Panc1 (cell line): Measurements from ENCODE around the gene RALGPS1. TPM values are rescaled to one million over a fixed set of nuclear protein-coding genes. Genes with fewer than 3 reads are reported as not detected.

Experiments used
- ATAC-seq: fragments of 200-7000 bp; cut with Tn5 transposase; 2 replicates; pipeline ENCODE4 v1.9.1; 2020; ENCODE audit warnings: mild to moderate bottlenecking, moderate library complexity
- BruUV-seq: library from RNA; stranded (reverse); fragments of 400-500 nt; replicated peaks from 2 replicates; lab custom pipeline; 2021; lab: Mats Ljungman, UMichigan
- CTCF ChIA-PET: fragments of 300-600 bp; sonication (Branson Sonifier 250); formaldehyde crosslinking; loops from one replicate; lab custom pipeline; 2022; ENCODE audit warnings: antibody characterized with exemption; lab: Charles Lee
- POLR2A ChIA-PET: fragments of 300-600 bp; sonication (Branson Sonifier 250); formaldehyde crosslinking; loops from one replicate; lab custom pipeline; 2022; ENCODE audit warnings: antibody characterized with exemption; lab: Charles Lee
- DNase-seq: peaks from one replicate; pipeline ENCODE4 v3.0.0-alpha.2; 2010; ENCODE audit warnings: low read depth, low spot score
- H3K27ac ChIP-seq: 2 replicates; pipeline ENCODE4 v1.5.1; 2011; ENCODE audit warnings: mild to moderate bottlenecking, low read length, inconsistent platforms
- H3K27me3 ChIP-seq: fragments of 200-500 bp; sonication (Bioruptor generic); 2 replicates; pipeline ENCODE4 v1.6.0; 2014; ENCODE audit warnings: low read length, inconsistent platforms; ENCODE audit not compliant: control insufficient read depth, insufficient read depth
- H3K36me3 ChIP-seq: fragments of 200-500 bp; sonication (Bioruptor generic); 2 replicates; pipeline ENCODE4 v1.5.1; 2014; ENCODE audit warnings: inconsistent platforms, mild to moderate bottlenecking, low read length, moderate library complexity; ENCODE audit not compliant: control insufficient read depth, insufficient read depth
- H3K4me1 ChIP-seq: 2 replicates; pipeline ENCODE4 v1.5.1; 2011; ENCODE audit warnings: inconsistent platforms, mild to moderate bottlenecking, low read length, moderate library complexity; ENCODE audit not compliant: control insufficient read depth, insufficient read depth
- H3K4me3 ChIP-seq, 2 experiments: 2 replicates each; pipeline ENCODE4 v1.5.1; 2011 to 2012; ENCODE audit warnings: low read depth in 2 of 2, low read length in 2 of 2, mild to moderate bottlenecking in 2 of 2, inconsistent platforms in 1 of 2, moderate library complexity in 1 of 2
- H3K9me3 ChIP-seq: fragments of 200-500 bp; sonication (Bioruptor generic); 2 replicates; pipeline ENCODE4 v1.5.1; 2014; ENCODE audit warnings: low read depth, mild to moderate bottlenecking, inconsistent platforms, low read length, moderate library complexity; ENCODE audit not compliant: control insufficient read depth, insufficient read depth
- POLR2AphosphoS5 ChIP-seq: IDR thresholded peaks from 2 replicates; pipeline ENCODE4 v1.6.1; 2012; ENCODE audit warnings: mild to moderate bottlenecking, low read depth, low read length, moderate library complexity
- REST ChIP-seq, 2 experiments: IDR thresholded peaks; 2 replicates each; pipeline ENCODE4 v1.6.1; 2011 to 2012; ENCODE audit warnings: low read depth in 2 of 2, control low read depth in 1 of 2, low read length in 1 of 2, mild to moderate bottlenecking in 1 of 2, moderate library complexity in 1 of 2; ENCODE audit not compliant: insufficient read depth in 1 of 2
- SIN3A ChIP-seq: IDR thresholded peaks from 2 replicates; pipeline ENCODE4 v1.6.1; 2012; ENCODE audit warnings: low read depth, mild to moderate bottlenecking, low read length, moderate library complexity, borderline replicate concordance; ENCODE audit not compliant: insufficient read depth
- TCF7L2 ChIP-seq: IDR thresholded peaks from 2 replicates; pipeline ENCODE4 v1.6.1; 2011; ENCODE audit warnings: mild to moderate bottlenecking, low read depth, low read length, inconsistent platforms
- in situ Hi-C: cut with HindIII; loops from 2 replicates; pipeline ENCODE4 v1.10.0; 2016; ENCODE audit warnings: low sequenced_read_pairs, low pct_unique_long_range_greater_than_20kb
- intact Hi-C: fragments of 100-400 bp; cut with micrococcal nuclease; formaldehyde crosslinking; loops from one replicate; pipeline ENCODE4 v1.10.0; 2022; ENCODE audit not compliant: unreplicated experiment
- total RNA-seq: library from RNA; stranded (reverse); gene quantifications from one replicate; pipeline ENCODE4 v1.2.1, GENCODE V29; 2021; ENCODE audit not compliant: unreplicated experiment
- TF ChIP-seq, protein P1 (sequence below): fragments of 450-650 bp; IDR thresholded peaks from 2 replicates; pipeline ENCODE4 v1.5.1; 2017; ENCODE audit warnings: mild to moderate bottlenecking

RALGPS1 gene
- total RNA-seq, 1 experiment from 2014 or later, result 7.2 TPM

- TF ChIP-seq SIN3A (no peak), POLR2AphosphoS5 (no peak), TCF7L2 (no peak), REST (IDR thresholded peaks at IDR 0.05; ENCODE audit: insufficient read depth in 1 of 2, low read depth in 2 of 2, low read length in 1 of 2) (no peak)
- TF ChIP-seq, protein P1, sequence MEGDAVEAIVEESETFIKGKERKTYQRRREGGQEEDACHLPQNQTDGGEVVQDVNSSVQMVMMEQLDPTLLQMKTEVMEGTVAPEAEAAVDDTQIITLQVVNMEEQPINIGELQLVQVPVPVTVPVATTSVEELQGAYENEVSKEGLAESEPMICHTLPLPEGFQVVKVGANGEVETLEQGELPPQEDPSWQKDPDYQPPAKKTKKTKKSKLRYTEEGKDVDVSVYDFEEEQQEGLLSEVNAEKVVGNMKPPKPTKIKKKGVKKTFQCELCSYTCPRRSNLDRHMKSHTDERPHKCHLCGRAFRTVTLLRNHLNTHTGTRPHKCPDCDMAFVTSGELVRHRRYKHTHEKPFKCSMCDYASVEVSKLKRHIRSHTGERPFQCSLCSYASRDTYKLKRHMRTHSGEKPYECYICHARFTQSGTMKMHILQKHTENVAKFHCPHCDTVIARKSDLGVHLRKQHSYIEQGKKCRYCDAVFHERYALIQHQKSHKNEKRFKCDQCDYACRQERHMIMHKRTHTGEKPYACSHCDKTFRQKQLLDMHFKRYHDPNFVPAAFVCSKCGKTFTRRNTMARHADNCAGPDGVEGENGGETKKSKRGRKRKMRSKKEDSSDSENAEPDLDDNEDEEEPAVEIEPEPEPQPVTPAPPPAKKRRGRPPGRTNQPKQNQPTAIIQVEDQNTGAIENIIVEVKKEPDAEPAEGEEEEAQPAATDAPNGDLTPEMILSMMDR, result no peak
- intact Hi-C loops, result no loop called here
- H3K27me3 ChIP-seq, result no peaks in the 10 kb centered on the region
- H3K9me3 ChIP-seq, result no peaks in the 10 kb centered on the region
- no peak overlapping the region for H3K4me3 ChIP-seq
- CTCF ChIA-PET, result no interaction called here
- H3K4me1 ChIP-seq, result no peaks in the 10 kb centered on the region; the same call in 1 of the 2 replicates
- POLR2A ChIA-PET, result no interaction called here
- H3K36me3 ChIP-seq, result no peaks in the 10 kb centered on the region
- no TSS peak for BruUV-seq
- DNase-seq (no peak), ATAC-seq (no peak)
- in situ Hi-C loops, result no loop called here
- H3K27ac ChIP-seq, result no peak overlapping the region
These were observed 223.9 kb downstream of the RALGPS1 start for GRCh38 chr9:127138444-127138843.

DNA sequence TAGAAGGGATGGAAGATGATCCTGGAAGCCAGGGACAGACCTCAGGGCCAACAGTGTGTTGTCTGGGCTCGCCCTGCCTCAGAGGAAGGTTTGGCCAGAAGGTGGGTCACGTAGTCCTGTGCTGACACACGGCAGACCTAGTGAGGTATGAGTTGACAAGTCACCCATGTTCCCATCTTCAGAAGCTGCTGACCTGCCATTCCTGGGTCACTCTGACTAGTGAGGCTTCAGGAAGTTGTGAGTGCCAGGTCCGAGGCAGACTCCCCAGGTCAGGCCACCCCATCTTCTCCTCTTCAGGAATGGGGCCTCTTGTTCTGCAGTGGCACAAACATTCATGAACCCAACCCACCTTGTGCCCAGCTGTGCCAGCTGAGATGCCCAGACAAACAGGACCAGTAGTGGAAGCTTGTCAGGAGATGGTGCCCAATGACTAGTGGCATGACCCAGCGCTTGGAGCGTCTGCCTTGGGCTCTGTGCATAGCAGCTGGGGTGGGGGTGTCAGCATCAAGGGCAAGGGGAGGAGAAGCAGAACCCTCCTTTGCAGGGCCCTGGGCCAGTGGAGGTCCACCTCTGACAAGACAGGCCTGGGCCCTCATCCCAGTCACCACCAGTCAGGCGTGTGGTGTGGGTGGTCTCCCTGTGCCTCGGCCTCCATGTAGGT lies 224.6 kb downstream of the RALGPS1 start:
- no peak for ATAC-seq
- Histone ChIP-seq H3K9me3 (no peaks in the 10 kb centered on the region), H3K4me3 (no peak overlapping the region), H3K27ac (no peak overlapping the region), H3K4me1 (no peaks in the 10 kb centered on the region), H3K27me3 (no peaks in the 10 kb centered on the region), H3K36me3 (no peaks in the 10 kb centered on the region)
- intact Hi-C loops, result no loop called here
- in situ Hi-C loops, result no loop called here
- no peak for TF ChIP-seq TCF7L2
- TF ChIP-seq POLR2AphosphoS5, result no peak
- TF ChIP-seq, protein P1, result no peak
- no peak for TF ChIP-seq SIN3A
- no peak for TF ChIP-seq REST (IDR thresholded peaks at IDR 0.05; ENCODE audit: insufficient read depth in 1 of 2, low read depth in 2 of 2, low read length in 1 of 2)
- ChIA-PET CTCF (no interaction called here), POLR2A (no interaction called here)
- DNase-seq, result no peak
- BruUV-seq, result no TSS peak
